Panc1 (cell line): ENCODE results near the gene MNT. TPM values are rescaled to one million over a fixed set of nuclear protein-coding genes. Genes with fewer than 3 reads are reported as not detected.

ENCODE experiments used
- ATAC-seq: fragments of 200-7000 bp; cut with Tn5 transposase; 2 replicates; pipeline ENCODE4 v1.9.1; 2020; ENCODE audit warnings: mild to moderate bottlenecking, moderate library complexity
- BruUV-seq: library from RNA; stranded (reverse); fragments of 400-500 nt; replicated peaks from 2 replicates; lab custom pipeline; 2021; lab: Mats Ljungman, UMichigan
- CTCF ChIA-PET: fragments of 300-600 bp; sonication (Branson Sonifier 250); formaldehyde crosslinking; loops from one replicate; lab custom pipeline; 2022; ENCODE audit warnings: antibody characterized with exemption; lab: Charles Lee
- POLR2A ChIA-PET: fragments of 300-600 bp; sonication (Branson Sonifier 250); formaldehyde crosslinking; loops from one replicate; lab custom pipeline; 2022; ENCODE audit warnings: antibody characterized with exemption; lab: Charles Lee
- DNase-seq: peaks from one replicate; pipeline ENCODE4 v3.0.0-alpha.2; 2010; ENCODE audit warnings: low read depth, low spot score
- H3K27ac ChIP-seq: 2 replicates; pipeline ENCODE4 v1.5.1; 2011; ENCODE audit warnings: mild to moderate bottlenecking, low read length, inconsistent platforms
- H3K27me3 ChIP-seq: fragments of 200-500 bp; sonication (Bioruptor generic); 2 replicates; pipeline ENCODE4 v1.6.0; 2014; ENCODE audit warnings: low read length, inconsistent platforms; ENCODE audit not compliant: control insufficient read depth, insufficient read depth
- H3K36me3 ChIP-seq: fragments of 200-500 bp; sonication (Bioruptor generic); 2 replicates; pipeline ENCODE4 v1.5.1; 2014; ENCODE audit warnings: inconsistent platforms, mild to moderate bottlenecking, low read length, moderate library complexity; ENCODE audit not compliant: control insufficient read depth, insufficient read depth
- H3K4me1 ChIP-seq: 2 replicates; pipeline ENCODE4 v1.5.1; 2011; ENCODE audit warnings: inconsistent platforms, mild to moderate bottlenecking, low read length, moderate library complexity; ENCODE audit not compliant: control insufficient read depth, insufficient read depth
- H3K4me3 ChIP-seq, 2 experiments: 2 replicates each; pipeline ENCODE4 v1.5.1; 2011 to 2012; ENCODE audit warnings: low read depth in 2 of 2, low read length in 2 of 2, mild to moderate bottlenecking in 2 of 2, inconsistent platforms in 1 of 2, moderate library complexity in 1 of 2
- H3K9me3 ChIP-seq: fragments of 200-500 bp; sonication (Bioruptor generic); 2 replicates; pipeline ENCODE4 v1.5.1; 2014; ENCODE audit warnings: low read depth, mild to moderate bottlenecking, inconsistent platforms, low read length, moderate library complexity; ENCODE audit not compliant: control insufficient read depth, insufficient read depth
- POLR2AphosphoS5 ChIP-seq: IDR thresholded peaks from 2 replicates; pipeline ENCODE4 v1.6.1; 2012; ENCODE audit warnings: mild to moderate bottlenecking, low read depth, low read length, moderate library complexity
- REST ChIP-seq, 2 experiments: IDR thresholded peaks; 2 replicates each; pipeline ENCODE4 v1.6.1; 2011 to 2012; ENCODE audit warnings: low read depth in 2 of 2, control low read depth in 1 of 2, low read length in 1 of 2, mild to moderate bottlenecking in 1 of 2, moderate library complexity in 1 of 2; ENCODE audit not compliant: insufficient read depth in 1 of 2
- SIN3A ChIP-seq: IDR thresholded peaks from 2 replicates; pipeline ENCODE4 v1.6.1; 2012; ENCODE audit warnings: low read depth, mild to moderate bottlenecking, low read length, moderate library complexity, borderline replicate concordance; ENCODE audit not compliant: insufficient read depth
- TCF7L2 ChIP-seq: IDR thresholded peaks from 2 replicates; pipeline ENCODE4 v1.6.1; 2011; ENCODE audit warnings: mild to moderate bottlenecking, low read depth, low read length, inconsistent platforms
- in situ Hi-C: cut with HindIII; loops from 2 replicates; pipeline ENCODE4 v1.10.0; 2016; ENCODE audit warnings: low sequenced_read_pairs, low pct_unique_long_range_greater_than_20kb
- intact Hi-C: fragments of 100-400 bp; cut with micrococcal nuclease; formaldehyde crosslinking; loops from one replicate; pipeline ENCODE4 v1.10.0; 2022; ENCODE audit not compliant: unreplicated experiment
- total RNA-seq: library from RNA; stranded (reverse); gene quantifications from one replicate; pipeline ENCODE4 v1.2.1, GENCODE V29; 2021; ENCODE audit not compliant: unreplicated experiment
- TF ChIP-seq, protein P1 (sequence below): fragments of 450-650 bp; IDR thresholded peaks from 2 replicates; pipeline ENCODE4 v1.5.1; 2017; ENCODE audit warnings: mild to moderate bottlenecking

MNT gene
- total RNA-seq, 1 experiment from 2014 or later: 31.8 TPM

DNA sequence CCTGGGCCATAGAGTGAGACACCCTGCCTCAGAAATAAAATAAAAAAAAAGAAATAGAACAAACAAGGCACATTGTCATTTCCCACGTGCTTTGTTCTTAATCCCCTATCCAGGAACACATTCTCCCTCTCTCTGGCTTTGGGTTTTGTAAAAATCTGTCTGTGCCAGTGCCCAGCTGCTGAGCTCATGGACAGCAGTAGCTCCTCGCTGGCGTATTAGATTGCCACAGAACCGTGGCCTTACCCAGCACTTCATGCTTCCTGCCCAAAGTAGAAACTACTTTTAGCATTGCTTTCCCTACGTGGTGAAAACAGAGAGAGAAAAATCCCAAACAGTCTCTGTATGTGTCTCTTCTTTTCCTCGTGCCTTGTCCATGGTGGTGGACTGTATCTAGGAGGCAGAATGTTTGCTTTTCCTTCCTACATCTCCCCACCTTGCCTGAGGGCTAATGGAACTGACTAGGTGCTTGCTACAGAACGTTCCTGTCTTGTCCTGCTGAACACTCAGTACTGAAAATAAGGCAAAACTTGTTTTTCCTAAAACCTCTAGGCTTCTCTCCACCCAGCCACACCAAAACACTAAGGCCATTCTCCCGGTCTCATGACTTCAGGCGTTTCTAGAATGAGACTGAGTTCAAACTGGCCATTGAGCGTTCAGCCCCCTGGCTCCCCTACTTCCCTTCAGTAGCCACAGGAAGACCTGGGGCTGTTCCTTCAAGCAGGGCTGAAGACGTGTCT lies 26.1 kb downstream of the MNT start:
- Histone ChIP-seq H3K27me3 (no peaks in the 10 kb centered on the region), H3K9me3 (no peaks in the 10 kb centered on the region), H3K4me1 (no peaks in the 10 kb centered on the region), H3K27ac (no peak overlapping the region), H3K36me3 (no peaks in the 10 kb centered on the region), H3K4me3 (no peak overlapping the region)
- in situ Hi-C loops (no loop called here), intact Hi-C loops (no loop called here)
- DNase-seq (no peak), ATAC-seq (no peak)
- ChIA-PET CTCF (no interaction called here), POLR2A (no interaction called here)
- BruUV-seq: TSS peak; percentile 68
- no peak for TF ChIP-seq POLR2AphosphoS5

GRCh38 chr17:2373179-2373578 lies 27.7 kb downstream of the MNT start:
- ATAC-seq (no peak), DNase-seq (no peak)
- intact Hi-C loops (no loop called here), in situ Hi-C loops (no loop called here)
- Histone ChIP-seq H3K36me3 (no peaks in the 10 kb centered on the region), H3K27me3 (no peaks in the 10 kb centered on the region), H3K4me1 (no peaks in the 10 kb centered on the region), H3K9me3 (no peaks in the 10 kb centered on the region), H3K27ac (no peak overlapping the region), H3K4me3 (no peak overlapping the region)
- TF ChIP-seq, protein P1, sequence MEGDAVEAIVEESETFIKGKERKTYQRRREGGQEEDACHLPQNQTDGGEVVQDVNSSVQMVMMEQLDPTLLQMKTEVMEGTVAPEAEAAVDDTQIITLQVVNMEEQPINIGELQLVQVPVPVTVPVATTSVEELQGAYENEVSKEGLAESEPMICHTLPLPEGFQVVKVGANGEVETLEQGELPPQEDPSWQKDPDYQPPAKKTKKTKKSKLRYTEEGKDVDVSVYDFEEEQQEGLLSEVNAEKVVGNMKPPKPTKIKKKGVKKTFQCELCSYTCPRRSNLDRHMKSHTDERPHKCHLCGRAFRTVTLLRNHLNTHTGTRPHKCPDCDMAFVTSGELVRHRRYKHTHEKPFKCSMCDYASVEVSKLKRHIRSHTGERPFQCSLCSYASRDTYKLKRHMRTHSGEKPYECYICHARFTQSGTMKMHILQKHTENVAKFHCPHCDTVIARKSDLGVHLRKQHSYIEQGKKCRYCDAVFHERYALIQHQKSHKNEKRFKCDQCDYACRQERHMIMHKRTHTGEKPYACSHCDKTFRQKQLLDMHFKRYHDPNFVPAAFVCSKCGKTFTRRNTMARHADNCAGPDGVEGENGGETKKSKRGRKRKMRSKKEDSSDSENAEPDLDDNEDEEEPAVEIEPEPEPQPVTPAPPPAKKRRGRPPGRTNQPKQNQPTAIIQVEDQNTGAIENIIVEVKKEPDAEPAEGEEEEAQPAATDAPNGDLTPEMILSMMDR: no peak
- TF ChIP-seq POLR2AphosphoS5 (no peak), TCF7L2 (no peak), REST (IDR thresholded peaks at IDR 0.05; ENCODE audit: insufficient read depth in 1 of 2, low read depth in 2 of 2, low read length in 1 of 2) (no peak), SIN3A (no peak)
- CTCF ChIA-PET: no interaction called here
- BruUV-seq: no TSS peak
- POLR2A ChIA-PET: no interaction called here

DNA sequence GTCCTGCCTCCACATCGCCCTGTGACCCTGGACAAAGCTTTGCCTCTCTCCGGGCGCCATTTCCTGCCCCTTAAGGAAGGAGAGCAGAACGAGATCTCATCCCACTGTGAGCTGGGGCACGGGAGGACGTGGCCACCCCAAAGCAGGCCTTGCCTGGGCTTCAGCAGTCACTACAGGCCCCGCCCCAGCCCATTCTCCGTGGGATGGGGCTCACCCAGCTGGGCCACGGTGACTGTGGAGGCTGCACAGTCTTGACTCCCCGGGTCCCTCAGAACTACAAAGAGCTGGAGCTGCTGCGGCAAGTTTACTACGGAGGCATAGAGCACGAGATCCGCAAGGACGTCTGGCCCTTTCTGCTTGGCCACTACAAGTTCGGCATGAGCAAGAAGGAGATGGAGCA lies 28.2 kb downstream of the MNT start:
- H3K27me3 ChIP-seq: no peaks in the 10 kb centered on the region
- no peaks in the 10 kb centered on the region for H3K4me1 ChIP-seq
- H3K36me3 ChIP-seq: no peaks in the 10 kb centered on the region
- no peak overlapping the region for H3K27ac ChIP-seq
- in situ Hi-C loops: no loop called here
- intact Hi-C loops: no loop called here
- ChIA-PET POLR2A (no interaction called here), CTCF (interaction anchor here (0.7 kb wide), 1 partner anchor 43 kb away, joined by 3 read pairs; no protein-coding TSS in a partner anchor)
- BruUV-seq: no TSS peak
- no peak for DNase-seq
- no peak for ATAC-seq
- H3K4me3 ChIP-seq: no peak overlapping the region
- no peaks in the 10 kb centered on the region for H3K9me3 ChIP-seq
- TF ChIP-seq POLR2AphosphoS5 (no peak), REST (IDR thresholded peaks at IDR 0.05; ENCODE audit: insufficient read depth in 1 of 2, low read depth in 2 of 2, low read length in 1 of 2) (no peak), TCF7L2 (no peak), SIN3A (no peak)
- TF ChIP-seq, protein P1: no peak
